Endothelial cell of umbilical vein (primary cell): ENCODE results near the gene SVIL.

Experiments
- CTCF ChIP-seq, 2 donors: IDR thresholded peaks; 1 replicate in 1 of 2; 2 replicates in 1 of 2; pipeline ENCODE4 v1.5.1; 2011; ENCODE audit warnings: low read length in 2 of 2, mild to moderate bottlenecking in 2 of 2, moderate library complexity in 2 of 2, control low read depth in 1 of 2, inconsistent platforms in 1 of 2, low read depth in 1 of 2; ENCODE audit not compliant: insufficient read depth in 1 of 2; ENCODE audit errors: extremely low read depth in 1 of 2
- EZH2 ChIP-seq: IDR thresholded peaks from 2 replicates; pipeline ENCODE4 v1.6.1; 2012; ENCODE audit warnings: borderline replicate concordance, low read depth, mild to moderate bottlenecking, moderate library complexity, low read length, inconsistent platforms; ENCODE audit not compliant: severe bottlenecking
- FOS ChIP-seq: IDR thresholded peaks from 2 replicates; pipeline ENCODE4 v1.6.1; 2011; ENCODE audit warnings: mild to moderate bottlenecking, low read length, moderate library complexity, borderline replicate concordance; ENCODE audit not compliant: insufficient read depth
- GATA2 ChIP-seq: IDR thresholded peaks from 2 replicates; pipeline ENCODE4 v1.7.0; 2011; ENCODE audit warnings: low read depth, mild to moderate bottlenecking, moderate library complexity, mixed read lengths, low read length; ENCODE audit not compliant: insufficient read length, insufficient read depth
- JUN ChIP-seq: IDR thresholded peaks from 2 replicates; pipeline ENCODE4 v1.6.1; 2011; ENCODE audit warnings: borderline replicate concordance, low read depth; ENCODE audit not compliant: insufficient read length, insufficient read depth
- MAX ChIP-seq: IDR thresholded peaks from 2 replicates; pipeline ENCODE4 v1.6.1; 2011; ENCODE audit not compliant: insufficient read depth, insufficient read length
- POLR2A ChIP-seq: IDR thresholded peaks from 2 replicates; pipeline ENCODE4 v1.6.1; 2012; ENCODE audit warnings: low read depth, mild to moderate bottlenecking, control low read depth, low read length
- POLR2AphosphoS5 ChIP-seq: IDR thresholded peaks from 2 replicates; pipeline ENCODE4 v1.6.1; 2012; ENCODE audit warnings: low read depth, mild to moderate bottlenecking, control low read depth, low read length, moderate library complexity; ENCODE audit not compliant: insufficient read depth

GRCh38 chr10:29491918-29492317, 142.9 kb downstream of the SVIL start:
- TF ChIP-seq FOS (no peak), CTCF (IDR thresholded peaks at IDR 0.05; ENCODE audit: extremely low read depth in 1 of 2, insufficient read depth in 1 of 2, low read depth in 1 of 2, low read length in 2 of 2) (no peak), POLR2AphosphoS5 (no peak), MAX (no peak), POLR2A (no peak), EZH2 (no peak), GATA2 (no peak), JUN (no peak)
